ENCODE results near the gene KANSL1. TPM values are rescaled to one million over a fixed set of nuclear protein-coding genes. Genes with fewer than 3 reads are reported as not detected.

KANSL1 gene
- total RNA-seq, 2 experiments from 2014 or later, result 132 to 140 TPM

GRCh38 chr17:46157443-46158062, 35.7 kb downstream of the KANSL1 start:
- Mint-ChIP-seq H3K27ac (no peak overlapping the region), H3K36me3 (peaks cover 19% of the 10 kb centered on the region), H3K9me3 (no peaks in the 10 kb centered on the region), H3K4me1 (peaks cover 71% of the 10 kb centered on the region), H3K4me3 (no peak overlapping the region), H3K27me3 (no peaks in the 10 kb centered on the region)
- DNase-seq (no peak), ATAC-seq (ENCODE audit: low read depth) (no peak)
- POLR2A ChIA-PET, result interaction anchor here (0.9 kb wide), 1 partner anchor 29 kb away, joined by 4 read pairs; no protein-coding TSS in a partner anchor

GRCh38 chr17:46154151-46154816, 38.9 kb downstream of the KANSL1 start:
- H3K36me3 Mint-ChIP-seq, result peaks cover 14% of the 10 kb centered on the region
- ATAC-seq (ENCODE audit: low read depth), result peak; percentile 80
- peak; percentile 45 for DNase-seq
- POLR2A ChIA-PET, result interaction anchor here (0.8 to 2.7 kb wide), 3 partner anchors 10 to 39 kb away, joined by 4 to 8 read pairs (median 4); partner anchors contain the start of gene KANSL1
- H3K27ac Mint-ChIP-seq, result peak overlapping the region; percentile 83
- peaks cover 68% of the 10 kb centered on the region for H3K4me1 Mint-ChIP-seq
- H3K27me3 Mint-ChIP-seq, result no peaks in the 10 kb centered on the region
- H3K4me3 Mint-ChIP-seq, result peak overlapping the region; percentile 72
- H3K9me3 Mint-ChIP-seq, result no peaks in the 10 kb centered on the region

- ATAC-seq (ENCODE audit: low read depth), result no peak
These were observed 40.8 kb downstream of the KANSL1 start for GRCh38 chr17:46152423-46152822.

GRCh38 chr17:46151762-46152161, 41.5 kb downstream of the KANSL1 start:
- Mint-ChIP-seq H3K4me1 (peaks cover 68% of the 10 kb centered on the region), H3K27me3 (no peaks in the 10 kb centered on the region), H3K27ac (no peak overlapping the region), H3K36me3 (peaks cover 13% of the 10 kb centered on the region), H3K4me3 (no peak overlapping the region), H3K9me3 (no peaks in the 10 kb centered on the region)
- no peak for ATAC-seq (ENCODE audit: low read depth)
- POLR2A ChIA-PET, result interaction anchor here (0.9 kb wide), 1 partner anchor 9 kb away, joined by 4 read pairs; no protein-coding TSS in a partner anchor
- no peak for DNase-seq

More at GRCh38 chr17:46152423-46152822, 40.8 kb downstream of the KANSL1 start:
- H3K9me3 Mint-ChIP-seq, result no peaks in the 10 kb centered on the region
- no peak for DNase-seq
- H3K27ac Mint-ChIP-seq, result no peak overlapping the region
- peaks cover 69% of the 10 kb centered on the region for H3K4me1 Mint-ChIP-seq
- peaks cover 12% of the 10 kb centered on the region for H3K36me3 Mint-ChIP-seq
- H3K27me3 Mint-ChIP-seq, result no peaks in the 10 kb centered on the region
- POLR2A ChIA-PET, result interaction anchor here (0.9 kb wide), 1 partner anchor 8 kb away, joined by 4 read pairs; no protein-coding TSS in a partner anchor
- no peak overlapping the region for H3K4me3 Mint-ChIP-seq

GRCh38 chr17:46150216-46150963, 42.8 kb downstream of the KANSL1 start:
- Mint-ChIP-seq H3K36me3 (peaks cover 14% of the 10 kb centered on the region), H3K4me1 (peaks cover 65% of the 10 kb centered on the region), H3K4me3 (no peak overlapping the region), H3K27me3 (no peaks in the 10 kb centered on the region), H3K27ac (peak overlapping the region; percentile 2), H3K9me3 (no peaks in the 10 kb centered on the region)
- DNase-seq (no peak), ATAC-seq (ENCODE audit: low read depth) (no peak)
- POLR2A ChIA-PET, result no interaction called here

- Mint-ChIP-seq H3K36me3 (peaks cover 19% of the 10 kb centered on the region), H3K9me3 (no peaks in the 10 kb centered on the region), H3K27ac (no peak overlapping the region), H3K4me3 (no peak overlapping the region), H3K27me3 (no peaks in the 10 kb centered on the region), H3K4me1 (peaks cover 62% of the 10 kb centered on the region)
- POLR2A ChIA-PET, result no interaction called here
- ATAC-seq (ENCODE audit: low read depth), result no peak
- DNase-seq, result no peak
These were observed 45.0 kb downstream of the KANSL1 start for GRCh38 chr17:46148247-46148646.

- Mint-ChIP-seq H3K9me3 (no peaks in the 10 kb centered on the region), H3K4me3 (peak overlapping the region; percentile 7), H3K27ac (peak overlapping the region; percentile 41), H3K27me3 (no peaks in the 10 kb centered on the region), H3K4me1 (peaks cover 57% of the 10 kb centered on the region), H3K36me3 (peaks cover 17% of the 10 kb centered on the region)
- DNase-seq, result no peak
- peak; percentile 11 for ATAC-seq (ENCODE audit: low read depth)
- POLR2A ChIA-PET, result interaction anchor here (2.1 kb wide), 1 partner anchor 32 kb away, joined by 8 read pairs; no protein-coding TSS in a partner anchor
These were observed 45.9 kb downstream of the KANSL1 start for GRCh38 chr17:46147296-46147695.

GRCh38 chr17:46144246-46144645, 49.0 kb downstream of the KANSL1 start:
- Mint-ChIP-seq H3K27ac (no peak overlapping the region), H3K9me3 (no peaks in the 10 kb centered on the region), H3K36me3 (peaks cover 23% of the 10 kb centered on the region), H3K4me1 (peaks cover 64% of the 10 kb centered on the region), H3K4me3 (no peak overlapping the region), H3K27me3 (no peaks in the 10 kb centered on the region)
- ATAC-seq (ENCODE audit: low read depth) (no peak), DNase-seq (no peak)
- POLR2A ChIA-PET, result interaction anchor here (1.8 kb wide), 1 partner anchor 49 kb away, joined by 7 read pairs; the partner anchor contains the start of gene KANSL1

- H3K27me3 Mint-ChIP-seq, result no peaks in the 10 kb centered on the region
- peaks cover 25% of the 10 kb centered on the region for H3K36me3 Mint-ChIP-seq
- H3K9me3 Mint-ChIP-seq, result no peaks in the 10 kb centered on the region
- no peak overlapping the region for H3K4me3 Mint-ChIP-seq
- no peak overlapping the region for H3K27ac Mint-ChIP-seq
- POLR2A ChIA-PET, result no interaction called here
- no peak for ATAC-seq (ENCODE audit: low read depth)
- DNase-seq, result no peak
- peaks cover 67% of the 10 kb centered on the region for H3K4me1 Mint-ChIP-seq
These were observed 49.4 kb downstream of the KANSL1 start for GRCh38 chr17:46143827-46144236.

GRCh38 chr17:46141645-46142044, 51.6 kb downstream of the KANSL1 start:
- POLR2A ChIA-PET, result no interaction called here
- ATAC-seq (ENCODE audit: low read depth) (no peak), DNase-seq (no peak)
- H3K4me1 Mint-ChIP-seq, result peaks cover 67% of the 10 kb centered on the region
- H3K27me3 Mint-ChIP-seq, result no peaks in the 10 kb centered on the region
- peak overlapping the region; percentile 3 for H3K4me3 Mint-ChIP-seq
- no peaks in the 10 kb centered on the region for H3K9me3 Mint-ChIP-seq
- peaks cover 32% of the 10 kb centered on the region for H3K36me3 Mint-ChIP-seq
- H3K27ac Mint-ChIP-seq, result no peak overlapping the region

- DNase-seq (no peak), ATAC-seq (ENCODE audit: low read depth) (no peak)
- H3K4me3 Mint-ChIP-seq, result no peak overlapping the region
- H3K27ac Mint-ChIP-seq, result no peak overlapping the region
- peaks cover 70% of the 10 kb centered on the region for H3K4me1 Mint-ChIP-seq
- H3K27me3 Mint-ChIP-seq, result no peaks in the 10 kb centered on the region
- no peaks in the 10 kb centered on the region for H3K9me3 Mint-ChIP-seq
- POLR2A ChIA-PET, result no interaction called here
- H3K36me3 Mint-ChIP-seq, result peaks cover 36% of the 10 kb centered on the region
These were observed 52.5 kb downstream of the KANSL1 start for GRCh38 chr17:46140645-46141197.

- peaks cover 69% of the 10 kb centered on the region for H3K4me1 Mint-ChIP-seq
- H3K36me3 Mint-ChIP-seq, result peaks cover 38% of the 10 kb centered on the region
These were observed 53.6 kb downstream of the KANSL1 start for GRCh38 chr17:46139432-46140210.

More at GRCh38 chr17:46139432-46140210, 53.6 kb downstream of the KANSL1 start:
- ATAC-seq (ENCODE audit: low read depth) (no peak), DNase-seq (no peak)
- no peaks in the 10 kb centered on the region for H3K9me3 Mint-ChIP-seq
- no peaks in the 10 kb centered on the region for H3K27me3 Mint-ChIP-seq
- H3K27ac Mint-ChIP-seq, result no peak overlapping the region
- POLR2A ChIA-PET, result no interaction called here
- peak overlapping the region; percentile 8 for H3K4me3 Mint-ChIP-seq

Measured in activated naive CD8-positive, alpha-beta T cell treated with anti-CD3 and anti-CD28 coated beads, Interleukin-2, amount 10 ng/mL, durations not matched to agents 7 days and 5 days (primary cell).